Breast epithelium (tissue), 3 donors: ENCODE measurements around the gene LCN6.

Source experiments
- CTCF ChIP-seq, 3 donors: fragments of 450-650 bp; IDR thresholded peaks; one replicate each; pipeline ENCODE4 v1.5.1; 2016 to 2017; ENCODE audit warnings: antibody characterized with exemption in 3 of 3, mild to moderate bottlenecking in 3 of 3, moderate library complexity in 3 of 3
- POLR2A ChIP-seq: fragments of 450-650 bp; IDR thresholded peaks from one replicate; pipeline ENCODE4 v1.6.1; 2016; ENCODE audit warnings: antibody characterized with exemption, mild to moderate bottlenecking, moderate library complexity

- no peak for TF ChIP-seq POLR2A
- no peak for TF ChIP-seq CTCF (IDR thresholded peaks at IDR 0.05)
Measured at GRCh38 chr9:136705564-136705963, 42.8 kb downstream of the LCN6 start.
